Right lung (tissue), 5 donors: ENCODE data around the gene OLFM1. TPM values are rescaled to one million over a fixed set of nuclear protein-coding genes. Genes with fewer than 3 reads are reported as not detected.

ENCODE experiments used
- DNase-seq, 2 donors: peaks; one replicate each; pipeline ENCODE4 v3.0.0-alpha.2; 2013
- polyA plus RNA-seq, 5 donors: library from polyadenylated mRNA; unstranded; fragments of 120-200 nt; gene quantifications; one replicate each; pipeline versions ENCODE4 v1.2.1 to v1.2.3, GENCODE V29; 2013; ENCODE audit warnings: inconsistent platforms in 1 of 5, low replicate concordance in 1 of 5; ENCODE audit not compliant: insufficient read length in 5 of 5, insufficient read depth in 1 of 5

OLFM1 gene
- polyA plus RNA-seq, 5 donors: 8.1 to 16.1 (median 14.6) TPM

- no peak for DNase-seq
These were observed 455 bp downstream of the OLFM1 start for GRCh38 chr9:135087899-135088347.

DNA sequence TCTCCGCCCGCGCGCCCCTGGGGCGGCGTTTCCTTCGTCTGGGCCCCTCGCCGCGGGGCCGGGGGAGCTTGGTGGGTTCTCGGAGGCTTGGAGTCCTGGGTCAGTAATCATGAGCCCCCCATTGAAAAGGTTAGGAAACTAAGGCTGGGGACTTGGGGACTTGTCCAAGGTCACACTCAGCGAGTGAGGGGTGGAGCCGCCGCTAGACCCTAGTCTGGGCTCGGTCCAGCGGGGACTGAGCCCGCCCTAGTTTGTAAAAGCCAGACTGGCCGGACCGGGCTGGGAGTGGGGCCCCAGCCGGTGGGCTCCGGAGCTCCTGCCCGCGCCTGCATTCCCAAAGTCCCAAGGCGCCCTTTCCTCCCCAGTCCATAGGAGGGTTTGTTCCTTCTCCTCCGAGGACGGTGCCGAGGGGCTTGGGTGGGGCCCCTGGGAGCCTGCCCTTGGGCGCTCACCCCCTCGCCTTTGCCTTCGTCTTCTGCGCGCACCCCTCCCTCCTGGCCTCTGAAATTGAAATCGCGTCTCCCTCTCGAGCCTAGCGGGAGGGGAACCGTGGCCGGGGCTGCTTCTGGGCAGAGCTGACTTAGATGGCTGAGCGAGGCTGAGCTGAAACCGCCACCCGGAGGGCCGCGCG lies 995 bp downstream of the OLFM1 start:
- DNase-seq: no peak

GRCh38 chr9:135088979-135089847 lies 1.7 kb downstream of the OLFM1 start:
- DNase-seq: no peak

DNA sequence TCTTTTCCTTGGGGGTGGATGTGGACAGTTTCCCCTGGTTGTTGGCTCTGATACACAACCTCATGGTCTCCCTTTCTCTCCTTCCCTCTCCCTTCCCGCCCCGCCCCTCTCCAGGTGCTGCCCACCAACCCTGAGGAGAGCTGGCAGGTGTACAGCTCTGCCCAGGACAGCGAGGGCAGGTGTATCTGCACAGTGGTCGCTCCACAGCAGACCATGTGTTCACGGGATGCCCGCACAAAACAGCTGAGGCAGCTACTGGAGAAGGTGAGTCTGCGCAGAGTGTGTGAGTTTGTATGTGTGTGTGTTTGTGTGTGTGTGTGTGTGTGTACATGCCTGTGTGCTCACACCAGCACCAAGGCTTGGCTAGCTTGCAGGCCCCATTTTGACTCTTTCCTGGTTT lies 2.6 kb downstream of the OLFM1 start:
- DNase-seq: no peak

- no peak for DNase-seq
These were observed 3.1 kb downstream of the OLFM1 start for GRCh38 chr9:135090547-135090946.

DNA sequence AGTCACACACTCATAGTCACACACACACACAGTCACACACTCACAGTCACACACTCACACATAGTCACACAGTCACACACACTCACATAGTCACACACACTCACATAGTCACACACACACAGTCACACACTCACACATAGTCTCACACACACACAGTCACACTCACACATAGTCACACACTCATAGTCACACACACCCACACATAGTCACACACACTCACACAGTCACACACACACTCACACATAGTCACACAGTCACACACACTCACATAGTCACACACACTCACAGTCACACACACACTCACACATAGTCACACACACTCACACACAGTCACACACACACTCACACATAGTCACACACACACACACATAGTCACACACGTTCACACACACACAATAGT lies 4.1 kb downstream of the OLFM1 start:
- no peak for DNase-seq

DNA sequence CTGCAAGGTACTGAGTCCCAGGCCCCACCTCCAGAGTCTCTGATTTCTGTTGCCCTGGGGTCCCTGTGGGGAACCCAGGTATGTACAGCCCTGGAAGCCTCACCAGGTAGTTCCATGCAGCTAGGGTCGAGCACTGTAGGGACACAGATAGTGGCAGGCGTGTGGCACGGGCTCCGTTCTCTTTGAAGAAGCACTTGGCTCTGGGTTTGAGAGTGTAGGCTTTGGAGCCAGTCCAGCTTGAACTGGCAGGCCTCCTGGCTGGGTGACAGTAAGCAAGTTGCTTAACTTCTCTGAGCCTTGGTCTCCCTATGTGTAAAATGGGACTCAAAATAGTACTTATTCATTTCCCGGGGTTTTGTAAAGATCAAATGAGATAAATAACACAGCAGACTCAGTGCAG lies 5.6 kb downstream of the OLFM1 start:
- DNase-seq: no peak

GRCh38 chr9:135093911-135094584 lies 6.6 kb downstream of the OLFM1 start:
- peak in 1 of 2 donors; percentile 31 for DNase-seq

DNA sequence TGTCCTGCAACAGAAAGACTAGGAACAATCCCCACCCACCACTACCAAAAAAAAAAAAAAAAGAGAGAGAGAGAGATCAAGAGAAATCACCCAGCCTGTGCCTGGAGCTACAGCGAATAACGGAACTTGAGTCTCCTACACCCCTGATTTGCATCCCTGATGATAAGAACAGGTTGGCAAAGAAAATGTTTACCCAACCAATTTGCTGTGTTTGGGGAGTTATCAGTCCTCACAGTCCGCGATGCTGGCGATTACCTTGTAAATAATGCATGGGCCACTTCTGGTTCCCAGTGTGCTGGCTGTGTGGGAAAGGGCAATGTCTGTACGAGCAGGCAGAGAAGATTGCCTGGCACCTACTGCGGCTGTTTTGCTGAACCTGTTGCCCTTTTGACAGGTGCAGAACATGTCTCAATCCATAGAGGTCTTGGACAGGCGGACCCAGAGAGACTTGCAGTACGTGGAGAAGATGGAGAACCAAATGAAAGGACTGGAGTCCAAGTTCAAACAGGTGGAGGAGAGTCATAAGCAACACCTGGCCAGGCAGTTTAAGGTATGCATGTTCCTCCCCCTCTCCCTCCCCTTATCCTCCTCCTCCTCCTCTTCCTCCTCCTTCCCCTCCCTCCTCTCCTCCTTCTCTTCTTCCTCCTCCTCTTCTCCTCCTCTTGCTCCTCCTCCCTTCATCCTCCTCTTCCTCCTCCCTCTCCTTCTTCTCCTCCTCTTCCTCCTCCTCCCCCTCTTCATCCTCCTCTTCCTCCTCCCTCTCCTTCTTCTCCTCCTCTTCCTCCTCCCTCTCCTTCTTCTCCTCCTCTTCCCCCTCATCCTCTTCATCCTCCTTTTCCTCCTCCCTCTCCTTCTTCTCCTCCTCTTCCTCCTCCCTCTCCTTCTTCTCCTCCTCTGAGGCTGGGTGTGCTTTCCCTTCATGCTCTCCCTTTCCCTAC lies 8.3 kb downstream of the OLFM1 start:
- DNase-seq: no peak

DNA sequence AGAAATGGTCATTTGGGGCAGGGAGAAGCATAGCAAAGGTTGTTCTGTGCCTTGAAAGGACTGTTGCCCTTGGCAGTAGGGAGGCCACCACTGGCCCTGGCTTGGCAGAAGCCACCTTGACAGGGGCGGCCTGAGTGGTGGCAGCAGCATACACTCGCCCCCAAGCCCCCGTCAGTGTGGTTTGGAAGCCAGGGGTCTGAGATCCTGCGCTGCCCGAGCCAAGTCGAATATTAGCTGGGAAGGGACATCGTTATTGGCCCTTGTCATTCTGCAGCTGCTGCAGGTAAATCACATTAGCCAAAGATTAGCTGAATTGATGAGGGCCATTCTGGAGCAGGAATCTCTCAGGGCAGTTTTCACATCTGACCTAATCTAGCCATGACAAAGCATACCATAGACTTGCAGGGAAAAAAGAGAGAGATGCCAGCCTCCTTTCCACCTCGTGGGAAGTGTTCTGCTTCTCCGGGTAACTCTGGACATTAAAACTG lies 9.0 kb downstream of the OLFM1 start:
- DNase-seq: no peak

DNA sequence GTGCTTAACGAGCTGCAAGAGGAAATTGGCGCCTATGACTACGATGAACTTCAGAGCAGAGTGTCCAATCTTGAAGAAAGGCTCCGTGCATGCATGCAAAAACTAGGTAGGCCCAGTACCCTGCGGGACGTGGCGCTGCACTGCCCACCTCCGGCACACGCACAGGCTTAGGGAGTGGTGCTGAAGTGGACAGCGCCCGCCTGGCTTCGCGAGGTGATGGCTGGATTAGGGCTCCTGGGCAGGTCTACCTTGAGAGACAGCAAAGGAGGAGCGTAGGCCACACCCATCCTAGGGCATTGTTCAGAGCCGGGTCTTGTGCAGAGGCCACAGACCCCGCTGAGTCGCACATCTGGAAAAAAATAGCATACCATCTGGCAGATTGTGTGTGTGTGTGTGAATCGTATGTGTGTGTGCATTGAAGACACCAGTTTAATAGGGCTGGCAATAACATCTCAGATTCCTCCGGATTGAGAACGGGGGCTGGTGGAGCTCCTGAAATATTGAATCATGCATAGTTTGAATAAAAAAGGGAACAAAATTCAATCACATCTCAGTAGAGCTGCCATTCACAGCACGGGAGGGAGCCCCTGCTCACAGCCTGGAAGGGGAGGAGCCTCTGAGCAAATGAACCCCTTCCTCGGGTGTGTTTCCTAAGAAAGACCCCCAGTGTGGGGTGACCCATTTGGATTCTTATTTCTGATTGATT lies 11.1 kb downstream of the OLFM1 start:
- DNase-seq: peak in 1 of 2 donors; percentile 25

DNA sequence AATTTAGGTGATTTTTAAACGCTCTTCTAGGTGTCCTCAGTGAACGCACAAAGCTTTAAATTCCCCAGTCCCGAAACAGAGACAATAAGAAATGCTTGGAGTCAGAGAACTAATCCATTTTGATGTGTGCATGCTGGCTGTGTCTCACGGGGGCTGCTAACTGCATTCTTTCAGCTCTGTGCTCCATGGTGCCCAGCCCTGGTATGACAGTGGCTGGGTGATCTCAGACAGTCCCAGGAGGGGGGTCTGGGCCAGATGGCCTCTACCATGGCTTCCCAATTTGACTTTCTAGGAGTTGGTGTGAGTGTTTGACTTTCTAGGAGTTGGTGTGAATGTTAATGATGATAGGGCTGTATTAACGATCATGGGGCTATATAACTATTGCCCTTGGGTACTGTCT lies 12.1 kb downstream of the OLFM1 start:
- no peak for DNase-seq

DNA sequence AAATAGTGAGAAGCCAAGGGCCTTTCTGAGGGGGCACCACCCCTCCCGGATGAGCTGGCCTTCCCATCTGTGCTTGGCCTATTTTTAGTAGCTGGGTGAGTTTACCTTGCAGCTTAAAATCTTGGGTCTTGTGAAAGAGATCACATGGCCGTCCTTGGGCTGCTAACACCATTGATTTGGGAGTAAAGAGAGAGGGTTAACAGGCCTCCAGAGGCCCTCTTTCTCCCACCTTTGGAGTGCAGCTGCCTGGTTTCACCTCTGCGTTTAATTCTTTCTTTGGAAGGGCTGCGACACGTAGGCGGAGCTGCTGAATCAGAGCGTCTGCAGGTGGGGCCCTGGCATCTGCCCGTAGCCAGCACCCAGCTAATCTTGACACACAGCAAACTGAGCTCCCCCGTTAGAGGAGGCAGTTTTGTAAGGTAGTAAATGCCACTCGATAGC lies 12.8 kb downstream of the OLFM1 start:
- DNase-seq: no peak

GRCh38 chr9:135100725-135101410 lies 13.4 kb downstream of the OLFM1 start:
- DNase-seq: no peak

GRCh38 chr9:135101486-135101885 lies 14.0 kb downstream of the OLFM1 start:
- no peak for DNase-seq

DNA sequence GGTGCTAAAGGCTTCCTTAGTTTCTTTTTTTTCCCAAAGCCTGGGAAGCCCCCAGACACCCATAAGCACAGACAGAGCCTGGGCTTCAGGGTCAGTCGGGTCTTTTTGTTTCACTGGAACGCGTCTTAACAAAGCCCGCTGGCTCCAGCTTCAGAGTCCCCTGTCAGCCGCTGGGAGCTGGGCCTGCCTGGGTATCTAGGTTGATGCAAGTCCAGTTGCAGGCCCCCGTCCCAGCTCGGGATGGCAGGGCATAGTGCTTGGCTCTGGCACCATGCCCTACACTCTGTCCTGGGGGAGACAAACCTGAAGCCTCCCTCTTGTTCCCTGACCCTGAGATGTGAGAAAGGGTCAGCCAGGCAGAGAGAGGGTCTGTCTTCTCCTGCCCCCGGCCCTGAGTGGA lies 14.5 kb downstream of the OLFM1 start:
- DNase-seq: no peak

- no peak for DNase-seq
These were observed 14.9 kb downstream of the OLFM1 start for GRCh38 chr9:135102331-135102730.

DNA sequence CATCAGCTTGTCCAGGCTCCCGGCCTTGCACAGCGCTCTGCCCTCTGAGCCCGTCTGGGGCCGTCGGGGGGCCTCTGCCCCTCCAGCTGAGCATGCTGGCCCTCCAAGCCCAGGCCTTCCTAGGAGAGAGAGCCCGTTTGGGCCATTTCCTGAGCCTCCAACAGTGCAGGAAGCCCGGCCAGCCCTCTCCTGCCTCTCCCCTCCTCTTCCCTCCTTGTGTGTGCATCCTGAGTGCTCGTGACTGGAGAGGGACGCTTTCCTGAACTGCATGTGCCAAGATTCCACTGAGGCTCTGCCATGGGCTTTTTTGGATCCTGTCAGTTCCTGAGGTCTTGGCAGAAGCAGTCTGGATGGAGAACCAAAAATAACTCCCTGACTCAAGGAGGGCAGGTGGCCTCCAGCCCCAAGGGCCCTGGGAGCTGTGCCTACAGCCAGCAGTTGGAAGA lies 15.6 kb downstream of the OLFM1 start:
- DNase-seq: no peak

DNA sequence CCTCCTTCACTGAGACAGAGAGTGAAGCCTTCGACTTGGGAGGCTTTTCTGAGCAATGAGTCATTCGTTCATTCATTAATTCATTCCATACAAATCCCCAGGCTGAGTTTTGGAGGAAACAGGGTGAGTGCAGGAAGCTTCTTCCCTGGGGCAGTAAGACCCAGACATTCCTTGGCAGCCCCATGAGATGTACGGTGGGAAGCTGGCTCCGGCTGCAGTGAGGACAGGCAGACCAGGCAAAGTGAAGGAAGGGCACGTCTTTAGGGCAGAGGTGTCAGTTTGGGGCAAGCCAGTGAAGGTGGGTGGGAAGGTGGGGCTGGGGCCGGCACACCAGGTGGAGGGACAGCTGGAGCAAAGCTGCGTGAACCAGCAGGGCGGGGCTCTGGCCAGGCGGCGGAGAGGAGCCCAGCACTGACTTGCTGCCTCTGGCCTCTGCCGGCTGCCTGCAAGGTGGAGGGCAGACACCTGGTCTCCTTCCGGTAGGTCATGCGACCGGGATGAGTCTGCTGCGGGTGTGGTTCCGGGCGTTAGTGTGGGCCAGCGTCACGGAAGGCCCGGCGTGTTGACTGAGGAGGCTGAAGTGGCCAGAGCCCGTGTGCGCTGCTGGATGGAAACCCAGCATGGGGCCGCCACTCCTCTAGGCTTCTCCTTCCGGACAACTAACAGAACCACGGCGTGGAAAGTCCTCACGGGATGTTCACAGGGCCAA lies 16.6 kb downstream of the OLFM1 start:
- DNase-seq: no peak
